Astrocyte (in vitro differentiated cells and primary cell): ENCODE results near the gene PRRC2B. TPM values are rescaled to one million over a fixed set of nuclear protein-coding genes. Genes with fewer than 3 reads are reported as not detected.

Experiments used
- DNase-seq: peaks from one replicate; pipeline ENCODE4 v3.0.0-alpha.2; 2010; ENCODE audit warnings: low read depth
- FAIRE-seq: peaks from 2 replicates; lab custom pipeline; 2011; peaks lifted over from hg19 to GRCh38; lab: Jason Lieb, UNC
- H2AFZ ChIP-seq: 2 replicates; pipeline ENCODE4 v1.6.0; 2012; ENCODE audit warnings: low read depth, low read length, inconsistent platforms
- H3K27ac ChIP-seq: 2 replicates; pipeline ENCODE4 v1.5.1; 2011; ENCODE audit warnings: low read depth, low read length, inconsistent platforms
- H3K27me3 ChIP-seq: 2 replicates; pipeline ENCODE4 v1.6.0; 2011; ENCODE audit warnings: low read length, inconsistent platforms; ENCODE audit not compliant: insufficient read depth
- H3K36me3 ChIP-seq: 2 replicates; pipeline ENCODE4 v1.5.1; 2011; ENCODE audit warnings: low read length, inconsistent platforms; ENCODE audit not compliant: insufficient read depth
- H3K4me1 ChIP-seq: 2 replicates; pipeline ENCODE4 v1.5.1; 2011; ENCODE audit warnings: low read length, inconsistent platforms; ENCODE audit not compliant: insufficient read depth
- H3K4me2 ChIP-seq: 2 replicates; pipeline ENCODE4 v1.6.0; 2012; ENCODE audit warnings: low read length, inconsistent platforms
- H3K4me3 ChIP-seq: 2 replicates; pipeline ENCODE4 v1.5.1; 2011; ENCODE audit warnings: low read depth, mild to moderate bottlenecking, low read length, inconsistent platforms; ENCODE audit not compliant: insufficient read depth
- H3K79me2 ChIP-seq: 2 replicates; pipeline ENCODE4 v1.6.0; 2012; ENCODE audit warnings: mild to moderate bottlenecking, low read length, inconsistent platforms; ENCODE audit not compliant: insufficient read depth
- H3K9ac ChIP-seq: 2 replicates; pipeline ENCODE4 v1.6.0; 2012; ENCODE audit warnings: mild to moderate bottlenecking, low read length, inconsistent platforms
- H3K9me3 ChIP-seq: 2 replicates; pipeline ENCODE4 v1.5.1; 2012; ENCODE audit warnings: low read depth, mild to moderate bottlenecking, low read length, inconsistent platforms; ENCODE audit not compliant: insufficient read depth
- H4K20me1 ChIP-seq: 2 replicates; pipeline ENCODE4 v1.6.0; 2012; ENCODE audit warnings: low read length, inconsistent platforms; ENCODE audit not compliant: insufficient read depth
- H3K27ac Mint-ChIP-seq: one replicate; pipeline ENCODE4 v1.8.0; 2021; ENCODE audit warnings: mild to moderate bottlenecking, mixed read lengths; ENCODE audit not compliant: unreplicated experiment
- H3K27me3 Mint-ChIP-seq: one replicate; pipeline ENCODE4 v1.8.0; 2021; ENCODE audit warnings: low read depth, mixed read lengths; ENCODE audit not compliant: unreplicated experiment
- H3K36me3 Mint-ChIP-seq: one replicate; pipeline ENCODE4 v1.8.0; 2021; ENCODE audit warnings: low read depth, mixed read lengths; ENCODE audit not compliant: unreplicated experiment
- H3K4me1 Mint-ChIP-seq: one replicate; pipeline ENCODE4 v1.8.0; 2021; ENCODE audit warnings: low read depth, mixed read lengths; ENCODE audit not compliant: unreplicated experiment
- H3K4me3 Mint-ChIP-seq: one replicate; pipeline ENCODE4 v1.8.0; 2021; ENCODE audit warnings: mild to moderate bottlenecking, moderate library complexity, mixed read lengths; ENCODE audit not compliant: unreplicated experiment
- H3K9me3 Mint-ChIP-seq: one replicate; pipeline ENCODE4 v1.8.0; 2021; ENCODE audit warnings: mild to moderate bottlenecking, mixed read lengths; ENCODE audit not compliant: unreplicated experiment
- EZH2 ChIP-seq: IDR thresholded peaks from 2 replicates; pipeline ENCODE4 v1.6.1; 2012; ENCODE audit warnings: mild to moderate bottlenecking, low read length, inconsistent platforms; ENCODE audit not compliant: insufficient read depth
- total RNA-seq: library from RNA; stranded (reverse); gene quantifications from 2 replicates; pipeline ENCODE4 v1.2.1, GENCODE V29; 2021
- TF ChIP-seq, protein P1 (sequence below): IDR thresholded peaks from 2 replicates; pipeline ENCODE4 v1.5.1; 2011; ENCODE audit warnings: low read depth, mild to moderate bottlenecking, inconsistent platforms, low read length, moderate library complexity; ENCODE audit not compliant: insufficient read depth

PRRC2B gene
- total RNA-seq, 1 donor from 2014 or later = 292 TPM

DNA sequence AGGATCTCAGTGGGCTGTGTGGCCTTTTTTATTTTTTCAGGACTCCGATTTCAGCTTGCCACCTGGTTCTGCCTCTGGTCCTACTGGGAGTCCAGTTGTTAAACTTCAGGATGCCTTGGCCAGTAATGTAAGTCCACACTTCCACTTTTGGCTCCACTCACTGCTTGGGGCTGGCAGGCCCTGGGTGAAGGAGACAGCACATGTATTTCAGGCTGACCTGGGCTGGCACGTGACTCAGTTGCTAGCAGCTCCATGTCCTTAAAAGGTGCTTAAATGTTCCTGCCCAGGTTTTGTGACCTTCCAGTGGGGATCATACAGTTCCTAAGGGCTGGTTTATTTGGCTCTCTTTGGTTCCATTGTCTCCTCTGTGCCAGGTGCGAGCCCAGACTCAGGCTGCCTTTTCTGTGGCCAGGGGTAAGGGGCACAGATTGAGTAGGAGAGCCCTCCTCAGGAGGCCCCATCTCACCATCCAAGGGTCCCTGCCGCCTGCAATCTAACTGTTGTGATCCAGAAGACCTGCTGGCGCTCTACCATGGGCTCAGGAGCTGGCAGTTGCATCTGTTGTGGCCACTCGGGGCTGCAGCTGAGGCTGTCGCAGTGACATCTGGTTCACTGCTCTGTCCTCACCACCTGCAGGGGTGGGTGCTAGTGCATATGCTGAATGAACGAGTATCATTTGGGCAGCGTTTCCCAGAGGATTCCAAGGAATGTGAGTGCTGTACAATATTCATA, 89.6 kb downstream of the PRRC2B start:
- TF ChIP-seq EZH2 = no peak
- TF ChIP-seq, protein P1, sequence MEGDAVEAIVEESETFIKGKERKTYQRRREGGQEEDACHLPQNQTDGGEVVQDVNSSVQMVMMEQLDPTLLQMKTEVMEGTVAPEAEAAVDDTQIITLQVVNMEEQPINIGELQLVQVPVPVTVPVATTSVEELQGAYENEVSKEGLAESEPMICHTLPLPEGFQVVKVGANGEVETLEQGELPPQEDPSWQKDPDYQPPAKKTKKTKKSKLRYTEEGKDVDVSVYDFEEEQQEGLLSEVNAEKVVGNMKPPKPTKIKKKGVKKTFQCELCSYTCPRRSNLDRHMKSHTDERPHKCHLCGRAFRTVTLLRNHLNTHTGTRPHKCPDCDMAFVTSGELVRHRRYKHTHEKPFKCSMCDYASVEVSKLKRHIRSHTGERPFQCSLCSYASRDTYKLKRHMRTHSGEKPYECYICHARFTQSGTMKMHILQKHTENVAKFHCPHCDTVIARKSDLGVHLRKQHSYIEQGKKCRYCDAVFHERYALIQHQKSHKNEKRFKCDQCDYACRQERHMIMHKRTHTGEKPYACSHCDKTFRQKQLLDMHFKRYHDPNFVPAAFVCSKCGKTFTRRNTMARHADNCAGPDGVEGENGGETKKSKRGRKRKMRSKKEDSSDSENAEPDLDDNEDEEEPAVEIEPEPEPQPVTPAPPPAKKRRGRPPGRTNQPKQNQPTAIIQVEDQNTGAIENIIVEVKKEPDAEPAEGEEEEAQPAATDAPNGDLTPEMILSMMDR = no peak
- Histone ChIP-seq H3K36me3 (peaks cover 65% of the 10 kb centered on the region), H3K27ac (no peak overlapping the region), H4K20me1 (peaks cover 96% of the 10 kb centered on the region), H3K9me3 (no peaks in the 10 kb centered on the region), H3K79me2 (peaks cover 49% of the 10 kb centered on the region), H3K4me2 (no peak overlapping the region), H3K4me1 (no peaks in the 10 kb centered on the region), H3K4me3 (no peak overlapping the region), H3K9ac (no peak overlapping the region), H3K27me3 (no peaks in the 10 kb centered on the region), H2AFZ (no peak overlapping the region)
- no peak overlapping the region for H3K4me3 Mint-ChIP-seq
- no peaks in the 10 kb centered on the region for H3K9me3 Mint-ChIP-seq
- DNase-seq = no peak
- H3K27me3 Mint-ChIP-seq = no peaks in the 10 kb centered on the region
- H3K4me1 Mint-ChIP-seq = peaks cover 3% of the 10 kb centered on the region
- H3K36me3 Mint-ChIP-seq = peaks cover 14% of the 10 kb centered on the region
- FAIRE-seq = no peak
- H3K27ac Mint-ChIP-seq = no peak overlapping the region

DNA sequence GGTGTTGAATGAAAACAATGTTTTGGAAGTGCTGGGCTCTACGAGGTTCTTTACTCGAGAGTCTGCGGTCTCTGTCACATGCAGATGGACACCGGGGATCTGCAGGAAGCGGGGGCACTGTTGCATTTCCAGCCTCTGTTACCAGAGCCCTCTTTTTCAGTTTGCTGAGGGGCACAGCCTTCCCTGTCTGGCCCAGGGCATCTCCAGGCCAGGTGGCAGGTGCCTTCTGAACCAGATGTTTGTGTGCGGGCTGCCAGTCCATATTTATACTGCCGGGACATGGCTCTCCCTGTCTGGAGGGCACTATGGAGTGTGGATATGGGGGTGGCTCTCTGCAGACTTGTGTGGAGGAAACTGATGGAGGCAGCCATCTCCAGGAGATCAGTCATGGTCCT, 90.2 kb downstream of the PRRC2B start:
- no peak for FAIRE-seq
- no peak overlapping the region for H3K4me3 ChIP-seq
- H3K36me3 Mint-ChIP-seq = peaks cover 17% of the 10 kb centered on the region
- no peaks in the 10 kb centered on the region for H3K9me3 ChIP-seq
- H3K27ac Mint-ChIP-seq = no peak overlapping the region
- peaks cover 44% of the 10 kb centered on the region for H3K79me2 ChIP-seq
- no peaks in the 10 kb centered on the region for H3K27me3 Mint-ChIP-seq
- no peak overlapping the region for H3K9ac ChIP-seq
- H3K27ac ChIP-seq = no peak overlapping the region
- no peaks in the 10 kb centered on the region for H3K4me1 ChIP-seq
- peaks cover 3% of the 10 kb centered on the region for H3K4me1 Mint-ChIP-seq
- peaks cover 95% of the 10 kb centered on the region for H4K20me1 ChIP-seq
- no peaks in the 10 kb centered on the region for H3K27me3 ChIP-seq
- TF ChIP-seq, protein P1 = no peak
- TF ChIP-seq EZH2 = no peak
- H3K9me3 Mint-ChIP-seq = no peaks in the 10 kb centered on the region
- peaks cover 64% of the 10 kb centered on the region for H3K36me3 ChIP-seq
- H3K4me2 ChIP-seq = no peak overlapping the region
- no peak overlapping the region for H2AFZ ChIP-seq
- DNase-seq = no peak
- no peak overlapping the region for H3K4me3 Mint-ChIP-seq

DNA sequence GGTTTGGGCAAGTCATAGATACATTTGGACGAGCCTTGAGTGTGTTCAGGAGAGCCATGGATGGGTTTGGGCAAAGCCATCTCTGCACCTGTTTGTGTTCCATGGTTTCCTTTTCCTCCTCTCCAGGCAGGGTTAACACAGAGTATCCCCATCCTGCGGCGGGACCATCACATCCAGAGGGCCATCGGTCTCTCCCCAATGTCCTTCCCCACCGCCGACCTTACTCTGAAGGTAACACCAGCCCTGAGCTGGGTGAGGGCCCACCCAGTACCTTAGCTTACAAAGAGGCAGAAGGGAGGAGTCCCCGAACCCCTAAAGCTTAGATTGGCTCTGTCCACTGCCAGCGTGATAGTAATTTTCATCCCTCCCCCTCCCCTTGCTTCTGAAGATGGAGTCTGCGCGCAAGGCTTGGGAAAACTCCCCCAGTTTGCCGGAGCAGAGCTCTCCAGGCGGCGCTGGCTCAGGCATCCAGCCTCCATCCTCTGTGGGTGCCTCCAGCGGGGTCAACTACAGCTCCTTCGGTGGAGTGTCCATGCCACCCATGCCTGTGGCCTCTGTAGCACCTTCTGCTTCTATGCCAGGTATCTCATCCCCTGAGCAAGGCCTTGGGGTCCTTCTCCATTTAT, 90.8 kb downstream of the PRRC2B start:
- DNase-seq = no peak

More for the DNA sequence above, 90.8 kb downstream of the PRRC2B start:
- H3K27me3 Mint-ChIP-seq = no peaks in the 10 kb centered on the region
- Histone ChIP-seq H3K4me2 (no peak overlapping the region), H3K9me3 (no peaks in the 10 kb centered on the region), H3K36me3 (peaks cover 62% of the 10 kb centered on the region), H3K27me3 (no peaks in the 10 kb centered on the region), H2AFZ (no peak overlapping the region), H3K79me2 (peaks cover 37% of the 10 kb centered on the region), H3K9ac (no peak overlapping the region), H4K20me1 (peaks cover 94% of the 10 kb centered on the region), H3K4me3 (no peak overlapping the region), H3K4me1 (no peaks in the 10 kb centered on the region), H3K27ac (no peak overlapping the region)
- H3K36me3 Mint-ChIP-seq = peaks cover 17% of the 10 kb centered on the region
- no peak overlapping the region for H3K27ac Mint-ChIP-seq
- no peaks in the 10 kb centered on the region for H3K9me3 Mint-ChIP-seq
- H3K4me3 Mint-ChIP-seq = no peak overlapping the region
- FAIRE-seq = no peak
- H3K4me1 Mint-ChIP-seq = peaks cover 3% of the 10 kb centered on the region
- TF ChIP-seq, protein P1 = no peak
- TF ChIP-seq EZH2 = no peak
